NOMO-1 treated with DMSO at 0.1 percent for 48 hours (cell line): ENCODE measurements around the gene IDI1.
A peak's percentile ranks its signal among the peaks of the same experiment; 100 is the strongest.
"Not testable (repeated sequence)": the region's sequence is repeated elsewhere in the genome, so short reads cannot be mapped to it uniquely, and the experiment has no call there.

Experiments
- DNase-seq: peaks from one replicate; lab custom pipeline; 2025; ENCODE audit not compliant: unreplicated experiment; lab: John Stamatoyannopoulos, UW

Gene IDI1

DNA sequence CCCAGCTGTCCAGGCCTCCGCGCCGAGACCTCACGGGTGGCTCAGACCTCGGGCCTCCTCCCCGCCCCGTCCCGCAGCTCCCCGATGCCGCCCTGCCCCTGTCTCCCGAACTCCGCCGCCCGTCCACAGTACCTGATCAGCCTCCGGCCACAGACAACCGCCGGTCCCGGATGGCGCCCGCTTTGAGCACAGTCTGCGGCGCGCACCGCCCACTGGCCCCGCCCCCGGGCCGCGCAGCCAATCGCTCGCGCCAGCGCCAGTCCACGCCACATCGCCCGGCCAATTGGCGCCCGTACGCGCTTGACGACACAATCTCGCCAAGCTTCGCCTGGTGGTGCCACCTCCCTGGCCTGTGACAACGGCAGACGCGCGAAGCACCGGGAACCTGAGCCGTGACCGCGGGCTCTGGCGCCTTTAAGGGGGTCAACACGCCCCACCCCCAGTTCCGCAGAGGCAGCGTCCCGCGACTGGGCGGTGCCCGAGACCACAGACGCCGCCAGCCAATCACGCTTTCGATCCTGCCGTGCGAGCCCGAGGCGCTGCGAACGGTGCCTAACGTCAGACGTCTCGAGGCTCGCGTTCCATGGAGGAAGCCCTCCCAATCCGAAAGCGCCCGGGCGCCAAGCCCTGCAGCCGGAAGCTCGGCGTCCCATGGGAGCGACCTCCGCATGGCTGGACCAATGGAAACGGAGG, at the start of gene IDI1:
TSS of gene IDI1 (minus strand) at position 388 of the 693 bp plus-strand sequence. CDS start at position 272, 116 bp downstream.
- peak; percentile 100 for DNase-seq

DNA sequence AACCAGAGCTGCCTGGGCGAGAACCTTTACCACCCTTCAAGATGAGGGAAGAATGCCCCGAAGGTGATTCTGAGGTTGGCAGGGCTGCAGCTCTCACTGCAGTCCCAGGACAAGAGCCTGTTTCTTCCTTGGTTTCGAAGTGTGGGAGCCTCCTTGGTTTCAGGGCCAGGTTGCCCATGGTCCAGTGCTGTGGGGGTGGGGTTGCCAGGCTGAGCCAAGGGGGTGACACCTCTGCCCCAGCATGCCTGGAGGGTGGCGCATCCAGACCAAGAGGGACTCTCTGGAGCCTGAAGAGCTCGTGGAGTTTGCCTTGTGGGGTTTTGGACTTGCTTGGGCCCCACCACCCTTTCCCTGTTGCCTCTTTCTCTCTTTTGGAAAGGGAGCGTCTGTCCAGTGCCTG, 48.5 kb upstream of the IDI1 start:
- no peak for DNase-seq

DNA sequence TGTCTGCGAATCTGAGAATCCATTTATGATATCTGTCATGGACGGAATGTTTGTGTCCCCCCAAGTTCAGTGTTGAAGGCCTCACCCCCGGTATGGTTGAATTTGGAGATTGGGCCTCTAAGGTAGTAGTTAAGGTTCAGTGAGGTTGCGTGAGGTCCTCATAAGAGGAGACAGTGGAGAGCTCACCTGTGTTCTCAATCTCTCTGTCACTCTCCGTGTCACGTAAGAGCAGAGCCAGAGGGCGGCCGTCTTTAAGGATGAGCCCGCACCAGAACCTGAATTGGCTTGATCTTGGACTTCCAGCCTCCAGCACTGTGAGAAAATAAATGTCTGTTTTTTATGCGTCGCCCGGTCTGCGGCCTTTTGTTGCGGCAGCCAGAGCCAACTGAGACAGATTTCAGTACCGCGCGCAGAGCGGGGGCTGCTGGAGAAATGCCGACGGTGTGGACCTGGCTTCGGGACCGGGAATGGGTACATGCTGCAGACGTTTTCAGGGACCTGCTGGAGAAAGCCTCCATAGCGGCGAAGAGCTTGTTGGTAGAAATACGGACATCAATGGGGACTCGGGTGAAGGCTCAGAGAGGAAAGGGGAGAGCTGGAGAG, 47.5 kb upstream of the IDI1 start:
- DNase-seq = no peak

DNA sequence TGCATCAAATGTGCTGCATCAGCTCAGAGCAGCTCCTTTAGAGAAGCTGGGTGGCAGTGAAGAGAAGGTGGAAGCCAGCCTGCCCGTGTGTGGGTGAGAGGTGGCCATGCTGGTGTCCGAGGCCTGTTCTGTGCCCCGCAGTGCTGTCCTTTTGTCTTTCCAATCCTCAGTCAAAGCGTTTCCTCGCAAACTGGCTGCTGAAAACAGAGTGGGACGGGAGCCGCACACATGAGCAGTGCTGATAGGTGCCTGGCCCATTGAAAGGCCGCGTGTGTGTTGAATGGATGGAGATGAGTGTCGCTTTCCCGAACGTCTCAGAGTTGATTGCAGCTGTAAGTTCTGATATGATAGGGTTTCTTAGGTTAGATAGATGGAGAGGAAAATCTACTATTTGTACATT, 46.6 kb upstream of the IDI1 start:
- no peak for DNase-seq

DNA sequence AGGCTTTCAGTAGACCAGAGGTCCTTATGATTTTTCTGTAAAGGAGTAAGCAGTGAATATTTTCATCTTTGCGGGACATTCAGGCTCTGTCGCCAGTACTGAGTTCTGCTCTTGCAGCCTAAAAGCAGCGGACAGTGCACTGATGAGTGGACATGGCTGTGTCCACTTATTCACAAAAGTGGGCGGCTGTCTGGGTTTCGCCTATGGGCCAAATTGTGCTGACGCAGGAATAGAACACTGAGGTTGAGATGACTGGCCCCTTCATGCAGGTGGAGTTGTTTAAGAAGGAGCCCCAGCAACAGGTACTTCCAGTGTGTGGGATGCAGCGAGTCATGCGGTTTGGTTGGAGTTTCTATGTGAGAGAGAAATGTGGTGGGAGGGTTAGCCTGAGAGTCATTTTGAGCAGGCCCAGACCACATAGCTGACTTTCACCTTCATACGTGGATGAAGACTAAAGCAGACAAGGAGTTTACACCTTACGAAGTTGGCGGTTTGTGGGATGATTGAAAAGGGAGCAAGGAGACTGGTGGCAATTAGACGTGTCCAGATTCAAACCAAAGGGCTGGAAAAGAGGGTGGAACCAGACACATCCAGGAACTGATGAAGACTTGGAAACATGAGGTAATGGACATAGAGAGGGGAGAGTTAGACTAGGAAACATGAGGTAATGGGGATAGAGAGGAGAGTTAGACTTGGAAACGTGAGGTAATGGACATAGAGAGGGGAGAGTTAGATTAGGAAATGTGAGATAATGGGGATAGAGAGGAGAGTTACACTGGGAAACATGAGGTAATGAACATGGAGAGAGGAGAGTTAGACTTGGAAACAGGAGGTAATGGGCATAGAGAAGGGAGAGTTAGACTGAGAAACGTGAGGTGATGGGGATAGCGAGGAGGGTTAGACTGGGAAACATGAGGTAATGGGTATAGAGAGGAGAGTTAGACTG, 45.5 kb upstream of the IDI1 start:
- DNase-seq = no peak

DNA sequence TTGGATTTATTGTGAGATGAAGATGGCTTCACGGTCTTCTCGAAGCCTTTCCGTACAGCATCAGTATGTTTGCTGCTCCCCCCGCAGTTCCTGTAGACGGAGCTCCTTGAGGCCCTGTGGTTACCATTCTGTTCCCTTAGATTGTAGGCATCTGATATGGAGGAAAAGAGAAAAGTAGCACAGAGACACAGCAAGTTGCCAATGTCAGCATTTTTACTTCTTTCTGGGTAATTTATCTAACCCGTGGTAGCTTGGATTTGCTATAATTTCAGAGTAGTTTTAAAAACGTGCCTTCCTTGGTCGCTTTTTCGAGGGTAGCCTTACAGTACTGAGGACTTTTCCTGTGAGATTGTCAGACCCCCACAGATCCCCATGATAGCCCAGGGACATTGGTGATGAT, 44.8 kb upstream of the IDI1 start:
- no peak for DNase-seq

DNA sequence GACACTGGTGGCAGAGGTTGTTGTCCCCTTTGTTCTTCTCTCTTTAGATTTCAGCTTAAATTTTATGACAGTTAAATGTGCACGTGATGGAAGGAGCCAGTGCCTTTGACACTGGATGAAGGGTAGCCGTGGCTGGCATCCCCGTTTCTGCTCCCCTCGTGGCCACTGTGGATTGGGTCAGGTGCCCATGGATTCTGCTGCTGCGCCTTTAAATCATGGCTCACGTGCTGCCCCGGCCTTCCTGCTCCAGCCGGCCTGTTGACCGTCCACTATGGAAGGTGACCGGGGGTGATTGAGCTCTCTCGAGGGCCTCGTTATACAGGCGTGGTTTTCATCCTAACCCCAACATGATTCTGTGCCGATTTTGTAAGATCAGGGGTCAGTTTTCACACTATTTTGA, 41.8 kb upstream of the IDI1 start:
- DNase-seq = no peak

DNA sequence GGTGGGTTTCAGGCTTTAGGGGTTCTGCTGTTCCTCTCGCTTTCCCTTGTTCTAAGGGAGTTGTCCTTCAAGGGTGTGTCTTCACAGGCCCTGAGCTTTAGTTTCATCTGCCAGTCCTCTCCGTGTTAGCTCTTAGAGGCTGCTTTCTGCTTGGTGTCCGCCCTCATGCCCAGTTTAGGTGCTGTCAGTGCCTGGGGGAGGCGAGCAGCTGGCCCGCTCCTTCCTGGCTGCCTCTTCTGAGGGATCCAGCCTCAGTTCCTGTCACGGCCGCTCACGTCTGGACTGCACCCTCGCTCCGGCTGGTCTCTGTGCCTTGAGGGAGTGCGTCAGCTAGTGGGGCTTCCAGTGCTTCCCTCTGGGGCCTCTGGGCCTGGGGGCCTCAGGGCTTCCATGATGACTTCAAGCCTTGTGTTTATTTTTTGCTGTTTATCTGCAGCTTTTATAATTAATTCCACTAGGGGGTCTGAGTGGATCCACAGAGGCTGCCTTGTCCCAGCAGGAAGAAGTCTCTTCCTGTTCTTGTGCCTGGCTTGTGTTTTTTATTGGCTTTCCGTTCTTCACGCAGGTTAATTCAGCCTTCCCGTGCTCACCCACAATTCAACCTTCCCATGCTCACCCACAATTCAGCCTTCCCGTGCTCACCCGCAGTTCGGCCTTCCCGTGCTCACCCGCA, 40.2 kb upstream of the IDI1 start:
- DNase-seq = no peak

DNA sequence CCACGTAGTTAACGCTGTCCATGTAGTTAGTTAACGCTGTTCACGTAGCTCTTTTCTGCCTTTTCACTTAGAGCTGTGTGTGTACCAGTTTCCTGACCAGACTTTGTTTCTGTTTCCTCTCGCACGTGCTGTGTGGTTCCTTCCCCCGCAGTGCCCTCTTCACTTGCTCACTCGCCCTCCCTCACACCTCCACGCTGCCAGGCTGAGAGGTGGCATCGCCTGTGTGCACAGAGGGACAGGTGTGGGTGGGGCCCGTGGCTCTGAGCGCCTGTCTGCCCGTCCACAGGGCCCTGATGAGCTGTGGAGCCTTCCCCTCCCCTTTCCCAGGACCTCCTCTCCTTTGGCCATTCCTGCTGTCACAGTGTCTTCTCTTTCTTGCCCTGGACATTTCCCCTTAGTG, 37.9 kb upstream of the IDI1 start:
- no peak for DNase-seq

DNA sequence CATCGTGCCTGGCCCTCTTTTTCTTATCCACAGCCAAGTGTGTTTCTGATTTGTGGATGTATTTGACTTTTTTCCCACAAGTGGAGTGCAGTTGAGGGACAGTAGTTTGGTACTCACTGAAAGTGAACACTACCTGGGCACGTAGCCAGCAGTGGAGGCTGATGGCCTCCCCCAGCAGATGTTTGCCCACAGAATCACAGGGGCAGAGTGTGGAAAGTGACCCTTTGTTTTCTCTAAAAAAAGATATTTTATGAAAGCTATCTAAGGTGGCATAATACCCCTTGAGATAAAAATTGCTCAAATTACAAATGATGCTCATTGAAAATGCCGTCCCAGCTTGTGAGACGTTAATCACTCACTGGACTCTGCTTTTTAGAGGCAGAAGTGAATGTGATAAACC, 36.3 kb upstream of the IDI1 start:
- no peak for DNase-seq

DNA sequence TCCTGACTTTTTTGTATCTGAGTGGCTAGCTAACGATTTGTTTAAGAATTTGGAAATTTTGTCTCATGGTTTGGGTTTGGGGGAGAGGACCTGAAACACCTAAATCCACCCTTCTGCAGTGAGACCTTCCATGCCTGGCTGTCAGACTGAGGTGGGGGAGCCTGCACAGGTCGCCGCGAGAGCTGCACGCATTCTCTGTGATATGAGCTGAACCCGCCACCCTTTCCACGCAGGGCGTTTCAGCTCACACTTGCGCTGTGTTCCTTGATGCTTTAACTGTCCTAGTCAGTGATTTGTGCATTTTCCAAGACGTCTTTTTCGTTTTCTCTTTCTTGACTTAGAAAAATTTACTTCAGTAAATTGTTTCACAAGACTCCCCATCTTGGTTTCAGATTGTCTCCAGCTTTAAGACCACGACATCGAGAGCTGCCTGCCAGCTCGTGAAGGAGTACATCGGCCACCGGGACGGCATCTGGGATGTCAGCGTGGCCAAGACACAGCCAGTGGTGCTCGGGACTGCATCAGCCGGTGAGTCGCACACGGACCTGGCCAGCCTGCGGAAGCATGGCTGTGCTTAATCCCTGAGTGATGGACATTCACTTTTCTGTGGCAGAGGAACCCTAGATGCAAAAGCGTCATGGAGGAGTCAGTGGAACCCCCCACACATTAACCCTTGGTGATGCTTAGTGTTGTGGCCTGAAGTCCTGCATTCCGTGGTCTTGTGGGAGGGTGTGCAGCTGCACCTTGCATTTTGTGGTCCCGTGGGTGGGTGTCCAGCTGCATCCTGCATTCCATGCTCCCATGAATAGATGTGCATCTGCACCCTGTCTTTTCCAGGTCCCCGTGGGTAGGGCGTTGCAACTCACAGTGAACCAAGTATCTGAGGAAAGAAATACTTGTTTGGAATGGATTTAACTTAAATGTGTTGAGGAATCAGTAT, 35.4 kb upstream of the IDI1 start:
- no peak for DNase-seq

DNA sequence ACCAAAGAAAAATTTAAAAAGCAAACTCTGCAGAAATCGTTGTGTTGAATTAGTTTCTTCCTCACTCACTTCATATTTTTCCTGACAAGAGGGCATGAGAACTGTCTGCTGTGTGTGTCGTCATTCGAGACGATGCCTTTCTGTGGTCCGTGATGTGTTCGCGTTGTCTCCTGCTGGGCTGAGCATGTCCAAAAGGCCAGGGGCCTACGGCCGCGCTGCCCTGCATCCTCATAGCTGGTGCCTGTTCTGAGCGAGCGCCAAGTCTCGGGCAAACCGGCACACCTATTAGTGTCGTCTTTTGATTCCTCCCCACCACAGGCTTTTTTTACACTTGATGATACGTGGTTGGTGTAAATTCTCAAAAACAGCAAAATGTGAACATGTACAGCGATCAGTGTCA, 34.7 kb upstream of the IDI1 start:
- DNase-seq = no peak

DNA sequence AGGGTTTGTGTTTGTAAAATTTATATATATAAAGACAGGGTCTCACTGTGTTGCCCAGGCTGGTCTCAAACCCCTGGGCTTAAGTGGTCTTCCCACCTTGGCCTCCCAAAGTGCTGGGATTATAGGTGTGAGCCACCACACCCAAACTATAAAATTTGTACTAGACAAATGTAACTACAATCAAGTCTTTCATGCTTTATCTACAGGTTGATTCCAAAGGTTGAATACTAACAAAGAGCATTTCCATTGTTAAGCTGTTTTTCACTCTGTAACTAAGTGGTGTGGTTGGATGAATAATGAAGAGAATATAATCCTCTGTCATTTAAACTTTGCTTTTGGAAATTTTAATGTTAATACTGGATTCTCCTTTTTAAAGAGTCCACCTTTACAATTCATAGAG, 29.7 kb upstream of the IDI1 start:
- no peak for DNase-seq

DNA sequence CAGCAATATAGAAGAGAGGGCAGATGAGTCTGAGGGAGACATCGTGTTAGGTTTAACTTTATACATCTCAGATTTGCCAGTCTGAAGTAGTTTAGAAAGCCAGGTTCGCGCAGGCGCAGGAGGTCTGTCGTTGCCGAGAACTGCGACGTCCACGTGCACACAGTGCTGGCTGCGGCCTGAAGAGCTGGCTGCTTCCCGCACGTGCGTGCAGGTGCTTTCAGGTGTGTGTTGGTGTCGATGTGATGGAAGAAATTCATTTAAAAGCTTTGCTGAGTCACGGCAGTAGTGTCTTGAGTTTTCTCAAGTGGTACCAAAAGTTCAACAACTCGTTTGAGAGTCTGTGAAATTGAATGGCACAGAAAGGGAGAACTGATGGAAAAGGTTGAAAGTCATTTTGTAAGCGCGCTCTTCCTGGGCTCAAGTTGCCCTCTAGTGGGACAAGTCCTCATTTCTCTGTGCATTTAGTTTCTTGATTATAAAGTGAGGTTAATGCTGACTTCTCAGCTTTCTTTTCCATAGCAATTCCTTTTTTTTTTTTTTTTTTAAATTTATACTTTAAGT, 25.9 kb upstream of the IDI1 start:
- DNase-seq = peak; percentile 20

DNA sequence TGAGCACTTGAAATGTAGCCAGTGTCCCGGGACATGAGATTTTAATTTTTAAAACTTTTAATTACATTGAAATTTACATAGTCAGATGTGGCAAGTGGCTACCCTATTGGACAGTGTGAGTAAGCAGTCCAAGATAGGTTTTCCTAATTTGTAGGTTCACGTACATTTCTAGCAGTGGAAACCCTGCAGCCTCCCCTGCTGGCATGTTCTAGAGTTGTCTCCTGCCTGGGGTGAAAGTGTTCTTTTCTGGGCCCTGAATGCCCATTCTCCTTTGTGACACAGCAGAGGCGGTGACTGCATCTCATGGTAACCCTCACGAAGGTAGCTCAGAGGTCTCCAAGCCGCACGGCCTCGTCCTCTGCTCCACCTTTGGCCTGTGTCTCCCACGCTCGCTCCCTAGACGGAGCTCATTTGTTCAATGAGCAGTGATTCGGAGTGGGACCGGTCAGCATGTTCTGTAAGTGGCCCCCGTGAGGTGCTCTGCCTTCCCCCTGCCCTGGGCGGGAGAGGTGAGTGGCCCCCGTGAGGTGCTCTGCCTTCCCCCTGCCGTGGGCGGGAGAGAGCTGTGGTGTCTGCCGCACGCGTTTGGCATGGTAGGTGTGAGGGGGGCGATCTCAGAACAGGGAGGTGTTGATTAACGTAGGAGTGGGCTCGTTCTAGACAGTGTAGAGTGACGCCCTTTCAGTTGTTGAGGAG, 25.3 kb upstream of the IDI1 start:
- no peak for DNase-seq

DNA sequence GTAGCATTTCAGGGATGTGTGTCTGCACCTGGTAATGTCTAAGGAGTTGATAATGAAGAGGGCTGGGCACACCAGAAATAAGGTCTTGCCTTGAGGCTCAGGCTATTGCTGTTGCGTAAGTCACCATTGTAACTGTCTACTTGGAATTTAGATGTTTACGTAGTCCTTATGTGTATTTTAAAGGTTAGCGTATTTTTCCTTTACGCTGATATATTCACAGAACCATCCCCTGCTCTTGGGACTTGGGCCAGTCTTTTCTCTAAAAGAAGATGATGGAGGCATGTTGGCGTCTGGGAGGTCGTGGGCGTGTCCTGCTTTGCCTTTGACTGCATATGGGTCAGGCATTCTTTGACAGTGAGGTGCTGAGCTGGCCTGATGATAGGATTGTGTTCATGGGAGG, 22.0 kb upstream of the IDI1 start:
- DNase-seq = no peak

DNA sequence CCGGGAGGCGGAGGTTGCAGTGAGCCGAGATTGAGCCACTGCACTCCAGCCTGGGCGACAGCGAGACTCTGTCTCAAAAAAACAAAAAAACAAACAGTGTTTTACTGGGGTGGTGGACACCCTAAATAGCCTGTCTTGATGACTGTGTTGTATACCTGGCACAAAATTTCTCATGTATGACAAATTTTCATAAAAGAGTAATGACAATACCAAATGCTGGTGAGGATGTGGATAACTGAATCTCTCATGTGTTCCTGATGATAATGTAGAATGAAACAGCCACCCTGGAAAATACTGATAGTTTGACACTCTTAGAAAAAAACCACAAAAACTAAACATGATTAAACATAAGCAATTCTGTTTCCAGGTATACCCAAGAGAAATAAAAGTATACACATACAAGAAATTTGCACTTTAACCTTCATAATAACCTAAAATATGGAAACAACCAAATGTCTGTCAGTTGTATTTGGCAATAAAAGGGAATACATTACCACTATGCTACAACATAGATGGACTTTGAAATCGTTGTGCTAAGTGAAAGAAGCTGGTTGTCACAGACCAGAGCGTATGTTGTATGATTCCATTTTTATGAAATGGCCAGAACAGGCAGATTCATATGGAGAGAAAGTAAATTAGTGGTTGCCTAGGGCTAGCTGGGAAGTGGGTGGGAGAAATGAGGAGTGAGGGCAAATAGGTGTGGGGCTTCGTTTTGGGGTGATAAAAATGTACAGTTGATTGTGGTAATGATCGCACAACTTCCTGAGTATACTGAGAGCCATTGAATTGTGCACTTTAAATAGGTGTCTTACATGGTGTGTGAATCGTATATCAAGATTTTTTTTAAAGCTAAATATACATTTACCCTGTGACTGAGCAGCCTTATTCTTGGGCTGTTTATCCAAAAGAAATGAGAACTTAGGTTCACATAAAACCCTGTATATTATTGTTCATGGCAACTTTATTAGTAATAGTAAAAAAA, 19.8 kb upstream of the IDI1 start:
- no peak for DNase-seq

DNA sequence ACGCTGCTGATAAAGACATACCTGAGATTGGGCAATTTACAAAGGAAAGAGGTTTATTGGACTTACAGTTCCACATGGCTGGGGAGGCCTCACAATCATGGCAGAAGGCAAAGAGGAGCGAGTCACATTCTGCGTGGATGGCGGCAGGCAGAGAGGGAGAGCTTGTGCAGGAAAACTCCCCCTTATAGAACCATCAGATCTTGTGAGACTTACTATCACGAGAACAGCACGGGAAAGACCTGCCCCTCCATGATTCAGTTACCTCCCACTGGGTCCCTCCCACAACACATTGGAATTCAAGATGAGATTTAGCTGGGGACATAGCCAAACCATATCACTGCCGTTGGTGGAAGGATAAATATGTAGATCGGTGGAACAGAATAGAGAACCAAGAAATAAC, 17.8 kb upstream of the IDI1 start:
- not testable (repeated sequence) for DNase-seq
